T follicular helper cell (primary cell): ENCODE data around the gene FNDC3A.
"Not testable (repeated sequence)": the region's sequence is repeated elsewhere in the genome, so short reads cannot be mapped to it uniquely, and the experiment has no call there.

Experiments used
- DNase-seq: peaks from one replicate; pipeline ENCODE4 v3.0.0-alpha.2; 2020; ENCODE audit warnings: low read depth

The FNDC3A gene

DNA sequence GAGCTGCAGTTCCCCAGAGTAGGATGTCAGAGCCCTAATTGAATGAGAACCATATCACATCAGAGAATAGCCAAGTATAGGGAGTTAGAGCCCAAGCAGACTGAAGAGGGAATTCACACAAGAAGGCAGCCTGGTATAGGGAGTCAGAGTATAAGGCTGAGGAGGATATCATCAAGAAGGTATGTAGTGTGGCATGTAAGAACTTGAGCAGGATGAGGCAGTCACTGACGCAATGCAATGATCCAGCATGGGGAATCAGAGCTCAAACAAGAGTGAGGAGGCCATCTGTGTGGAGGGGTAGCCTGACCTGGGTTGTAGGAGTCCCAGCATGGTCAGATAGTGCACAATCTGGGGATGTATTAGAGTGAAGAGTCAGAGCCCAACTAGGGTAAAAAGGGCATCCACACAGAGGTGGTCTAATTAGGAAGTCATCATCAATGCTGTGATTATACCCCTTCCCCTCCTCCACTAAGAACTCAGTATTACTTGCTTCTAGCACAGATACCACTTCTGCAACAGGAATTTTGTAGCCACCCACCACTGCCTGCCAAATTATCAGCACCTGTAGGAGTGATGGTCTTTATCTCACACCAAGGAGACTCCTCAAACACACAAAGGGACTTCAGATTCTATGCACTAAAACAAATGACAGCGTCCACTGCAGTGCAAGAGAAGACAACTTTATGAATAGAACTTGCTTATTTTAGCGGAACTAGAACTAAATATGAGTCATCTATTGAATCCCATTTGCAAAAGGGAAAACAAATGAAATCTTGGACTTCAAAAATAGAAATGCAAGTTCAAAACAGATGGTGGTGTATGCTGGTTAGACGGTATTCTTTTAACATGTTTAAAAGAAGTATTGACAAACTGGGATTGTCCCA, 107.2 kb downstream of the FNDC3A start:
- DNase-seq: no peak

GRCh38 chr13:49084961-49085360, 109.2 kb downstream of the FNDC3A start:
- no peak for DNase-seq

- DNase-seq: no peak
Measured at GRCh38 chr13:49086722-49087121, 111.0 kb downstream of the FNDC3A start.

- no peak for DNase-seq
Measured at GRCh38 chr13:49093376-49093775, 117.7 kb downstream of the FNDC3A start.

GRCh38 chr13:49097374-49097773, 121.7 kb downstream of the FNDC3A start:
- no peak for DNase-seq

GRCh38 chr13:49098198-49098597, 122.5 kb downstream of the FNDC3A start:
- no peak for DNase-seq

- no peak for DNase-seq
Measured at GRCh38 chr13:49098771-49099512, 123.2 kb downstream of the FNDC3A start.

DNA sequence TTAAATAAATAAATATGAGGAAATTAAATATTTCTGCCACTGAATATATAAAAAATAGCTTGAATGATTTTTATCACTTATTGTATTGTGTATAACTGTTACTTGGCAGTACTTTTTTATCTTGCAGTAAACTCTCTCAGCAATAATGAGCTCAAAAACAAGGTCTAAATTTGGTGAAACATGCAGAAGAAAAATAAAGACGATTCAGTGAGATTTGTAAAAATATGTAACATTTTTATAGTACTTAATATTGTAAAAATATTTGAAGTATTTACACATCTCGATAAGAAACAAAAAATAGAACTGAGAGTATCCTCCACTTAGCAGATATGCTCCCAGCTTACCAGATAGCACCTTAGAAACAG, 123.8 kb downstream of the FNDC3A start:
- DNase-seq: no peak

DNA sequence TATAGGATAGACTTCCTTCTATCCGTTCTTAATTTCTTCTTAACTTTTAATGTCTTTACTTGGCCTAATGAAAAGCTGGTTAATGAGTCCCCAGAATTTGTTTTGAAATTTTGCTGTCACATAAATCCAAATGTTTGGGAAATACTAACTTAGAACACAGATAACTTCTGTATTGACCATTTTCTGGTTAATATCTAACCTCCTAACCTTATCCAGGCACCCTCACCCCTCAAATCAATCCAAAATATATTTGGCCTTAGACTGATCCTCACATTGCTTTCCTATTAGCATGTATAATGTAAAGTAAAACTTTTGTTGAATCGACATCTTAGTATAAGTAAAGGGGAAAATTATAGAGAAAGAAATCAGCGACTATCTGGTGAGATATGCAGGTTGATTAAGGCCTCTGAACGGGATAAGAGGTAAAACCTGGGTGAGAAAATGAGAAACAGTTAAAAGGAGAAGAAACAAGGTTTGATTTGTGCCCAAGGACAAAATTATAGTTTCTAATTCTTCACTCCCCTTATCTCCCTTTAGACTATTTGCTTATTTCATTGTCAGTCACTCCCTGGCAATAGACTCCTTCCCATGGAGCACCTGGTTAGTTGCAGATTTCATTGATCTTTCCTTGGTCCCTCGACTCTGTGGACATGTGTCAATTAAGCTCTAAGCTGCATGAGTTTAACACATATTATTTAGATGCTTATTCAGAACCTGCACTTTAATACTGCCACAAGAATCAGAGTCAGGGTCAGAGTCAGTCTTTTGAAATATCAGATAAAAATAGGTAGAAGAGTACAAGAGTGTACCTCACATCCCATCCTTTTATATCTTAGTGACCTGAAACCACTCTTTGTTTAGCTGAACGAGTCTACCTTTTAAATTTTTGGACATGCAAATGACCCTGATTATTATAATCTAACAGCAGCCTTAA, 125.2 kb downstream of the FNDC3A start:
- no peak for DNase-seq

DNA sequence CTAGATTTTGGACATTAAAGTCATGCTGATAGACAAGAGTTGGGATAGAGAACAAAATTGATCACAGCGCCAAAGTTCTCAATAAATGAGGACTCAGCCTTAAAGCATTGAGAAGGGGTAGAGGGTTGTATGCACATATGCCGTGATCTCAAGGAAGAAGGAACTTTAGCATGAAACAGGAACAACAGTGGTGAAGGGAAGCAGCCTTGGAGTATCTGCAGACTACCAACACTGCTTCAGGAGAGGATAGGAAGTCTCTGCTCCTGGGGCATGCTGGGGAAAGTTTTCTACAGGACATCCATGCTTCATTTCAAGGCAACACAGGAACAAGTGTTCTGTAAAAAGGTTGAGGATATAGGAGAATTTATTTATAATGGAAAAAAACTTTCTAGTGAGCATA, 132.5 kb downstream of the FNDC3A start:
- DNase-seq: no peak

DNA sequence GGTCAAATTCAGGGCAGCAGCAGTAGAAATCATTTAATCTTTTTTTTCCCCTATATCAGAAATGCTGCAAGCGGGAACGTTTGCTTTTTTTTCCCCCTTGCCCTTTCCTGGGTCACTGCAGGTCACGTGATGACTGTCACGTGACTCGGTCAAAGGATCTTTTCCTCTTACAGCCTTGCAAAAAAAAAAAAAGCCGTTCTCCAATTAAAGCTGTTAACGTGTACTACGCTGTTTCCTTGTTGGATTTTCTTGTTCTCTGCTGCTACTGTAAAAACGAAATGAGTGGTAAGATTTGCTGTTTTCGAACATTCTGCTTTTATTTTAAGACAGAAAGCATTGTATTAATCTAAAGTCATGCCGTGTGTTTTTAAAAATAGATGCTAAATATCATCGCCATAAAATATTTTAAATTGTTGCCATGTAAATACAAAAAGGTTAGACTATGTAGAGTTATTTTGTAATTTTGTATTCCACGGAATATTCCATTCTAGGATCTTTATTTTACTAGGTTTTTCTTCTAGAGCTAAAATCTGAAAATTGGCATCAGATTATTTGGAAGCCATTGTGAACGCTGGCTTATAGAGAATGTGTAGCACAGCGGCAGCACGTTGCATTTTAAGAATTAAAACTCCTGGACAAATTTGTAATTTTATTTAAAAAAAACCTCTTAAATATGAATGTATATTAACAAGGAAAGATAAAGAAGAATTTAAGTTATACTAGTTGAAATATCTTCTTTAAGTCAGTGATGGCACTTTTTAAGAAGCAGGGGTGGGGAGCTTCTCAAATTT, 134.6 kb downstream of the FNDC3A start:
- peak; percentile 68 for DNase-seq

- DNase-seq: no peak
Measured at GRCh38 chr13:49110913-49111170, 135.1 kb downstream of the FNDC3A start.

DNA sequence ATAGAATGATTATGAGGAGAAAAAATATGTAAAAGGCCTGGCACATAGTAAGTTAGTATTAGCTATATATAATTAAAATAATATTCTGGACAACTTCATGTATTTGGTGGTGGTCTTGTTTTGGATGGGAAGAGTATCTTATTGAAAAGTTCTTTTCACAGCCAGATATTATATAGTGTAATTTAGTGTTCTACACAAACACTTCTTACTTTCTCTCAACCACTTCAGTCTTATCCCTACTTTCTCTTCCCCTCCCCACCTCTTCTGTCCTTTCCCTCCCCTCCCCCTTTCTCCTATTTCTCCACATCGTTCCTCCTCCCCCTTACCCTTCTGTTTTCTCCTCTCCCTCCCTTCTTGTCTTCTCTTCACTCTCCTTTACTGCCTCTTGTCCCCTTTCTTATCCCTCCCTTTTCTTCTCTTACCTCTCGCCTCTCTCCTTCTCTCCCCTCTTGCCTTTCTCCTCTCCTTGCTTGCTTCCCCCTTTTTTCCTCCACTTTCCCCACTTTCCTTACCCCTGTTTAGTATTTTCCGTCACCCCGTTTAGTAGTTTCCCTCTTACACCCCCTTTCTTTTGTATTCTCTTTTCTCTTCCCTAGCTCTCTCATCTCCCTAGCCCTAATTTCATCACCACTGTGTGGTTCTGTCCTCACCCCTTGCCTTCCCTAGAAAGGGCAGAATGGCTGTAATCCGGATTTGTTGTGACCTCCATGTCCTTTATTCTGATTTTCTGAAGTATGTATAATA, 137.2 kb downstream of the FNDC3A start:
- no peak for DNase-seq

GRCh38 chr13:49113526-49114286, 138.0 kb downstream of the FNDC3A start:
- DNase-seq: no peak

DNA sequence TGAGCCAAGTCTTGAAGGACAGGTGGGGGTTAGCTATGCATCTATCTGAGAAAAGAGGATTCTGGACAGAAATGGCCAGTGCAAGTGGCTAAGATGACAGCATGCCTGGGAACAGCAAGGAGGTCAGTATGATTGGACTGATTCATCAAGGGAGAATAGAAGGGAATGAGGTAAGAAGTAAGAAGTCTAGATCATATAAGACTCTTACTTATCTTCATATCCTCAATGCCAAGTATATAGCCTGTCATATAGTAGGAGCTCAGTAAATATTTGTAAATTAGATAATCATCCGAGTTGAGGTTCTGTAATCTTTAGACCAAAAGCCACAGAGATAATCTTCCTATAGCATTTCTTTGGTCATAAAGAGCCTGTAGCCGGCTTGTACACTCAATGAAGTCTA, 141.2 kb downstream of the FNDC3A start:
- DNase-seq: no peak

DNA sequence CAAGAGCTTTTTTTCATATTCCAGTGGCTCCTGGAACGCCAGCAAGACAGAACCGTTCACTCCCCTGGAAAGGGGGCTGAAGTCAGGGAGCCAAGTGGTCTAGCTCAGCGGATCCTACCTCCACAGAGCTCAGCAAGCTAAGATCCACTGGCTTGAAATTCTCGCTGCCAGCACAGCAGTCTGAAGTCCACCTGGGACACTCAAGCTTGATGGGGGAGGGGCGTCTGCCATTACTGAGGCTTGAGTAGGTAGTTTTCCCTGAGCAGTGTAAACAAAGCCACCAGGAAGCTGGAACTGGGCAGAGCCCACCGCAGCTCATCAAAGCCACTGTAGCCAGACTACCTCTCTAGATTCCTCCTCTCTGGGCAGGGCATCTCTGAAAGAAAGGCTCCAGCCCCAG, 142.7 kb downstream of the FNDC3A start:
- not testable (repeated sequence) for DNase-seq

GRCh38 chr13:49124693-49125304, 149.1 kb downstream of the FNDC3A start:
- DNase-seq: no peak

- no peak for DNase-seq
Measured at GRCh38 chr13:49125964-49126524, 150.3 kb downstream of the FNDC3A start.

GRCh38 chr13:49132479-49133002, 156.8 kb downstream of the FNDC3A start:
- no peak for DNase-seq
